HG03135 (cell line): ENCODE data around the gene AKIRIN2.
"Not testable (repeated sequence)": the region's sequence is repeated elsewhere in the genome, so short reads cannot be mapped to it uniquely, and the experiment has no call there.

Experiments
- ATAC-seq: cut with Tn5 transposase; IDR thresholded peaks from one replicate; pipeline ENCODE4 v1.9.1; 2021; ENCODE audit warnings: mild to moderate bottlenecking, moderate library complexity; ENCODE audit not compliant: unreplicated experiment

The AKIRIN2 gene

GRCh38 chr6:87718662-87719433 is 16.8 kb upstream of the AKIRIN2 start:
- no peak for ATAC-seq

GRCh38 chr6:87716928-87717614 is 15.0 kb upstream of the AKIRIN2 start:
- no peak for ATAC-seq

GRCh38 chr6:87714093-87714842 is 12.2 kb upstream of the AKIRIN2 start:
- no peak for ATAC-seq

- not testable (repeated sequence) for ATAC-seq
Measured at GRCh38 chr6:87712713-87713112, 10.7 kb upstream of the AKIRIN2 start.

DNA sequence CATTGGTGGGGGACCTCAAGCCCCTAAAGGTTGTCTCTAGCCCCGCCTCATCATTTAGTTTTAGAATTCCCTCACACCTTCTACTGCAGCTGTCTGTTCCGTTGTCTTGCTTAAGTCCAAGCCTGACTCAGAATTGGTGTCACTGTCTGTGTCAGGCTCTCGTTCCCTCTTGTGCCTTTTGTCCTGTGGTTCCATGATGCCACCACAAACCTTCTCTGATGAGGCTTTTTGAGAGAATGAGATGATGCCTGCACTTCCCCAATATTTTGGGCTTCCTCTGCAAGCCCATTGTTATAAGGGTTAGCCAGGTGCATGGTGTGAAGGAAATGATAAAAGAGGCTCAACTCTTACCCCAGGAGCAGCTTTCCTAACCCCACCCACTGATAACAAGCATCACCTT is 8.1 kb upstream of the AKIRIN2 start:
- ATAC-seq, result no peak

DNA sequence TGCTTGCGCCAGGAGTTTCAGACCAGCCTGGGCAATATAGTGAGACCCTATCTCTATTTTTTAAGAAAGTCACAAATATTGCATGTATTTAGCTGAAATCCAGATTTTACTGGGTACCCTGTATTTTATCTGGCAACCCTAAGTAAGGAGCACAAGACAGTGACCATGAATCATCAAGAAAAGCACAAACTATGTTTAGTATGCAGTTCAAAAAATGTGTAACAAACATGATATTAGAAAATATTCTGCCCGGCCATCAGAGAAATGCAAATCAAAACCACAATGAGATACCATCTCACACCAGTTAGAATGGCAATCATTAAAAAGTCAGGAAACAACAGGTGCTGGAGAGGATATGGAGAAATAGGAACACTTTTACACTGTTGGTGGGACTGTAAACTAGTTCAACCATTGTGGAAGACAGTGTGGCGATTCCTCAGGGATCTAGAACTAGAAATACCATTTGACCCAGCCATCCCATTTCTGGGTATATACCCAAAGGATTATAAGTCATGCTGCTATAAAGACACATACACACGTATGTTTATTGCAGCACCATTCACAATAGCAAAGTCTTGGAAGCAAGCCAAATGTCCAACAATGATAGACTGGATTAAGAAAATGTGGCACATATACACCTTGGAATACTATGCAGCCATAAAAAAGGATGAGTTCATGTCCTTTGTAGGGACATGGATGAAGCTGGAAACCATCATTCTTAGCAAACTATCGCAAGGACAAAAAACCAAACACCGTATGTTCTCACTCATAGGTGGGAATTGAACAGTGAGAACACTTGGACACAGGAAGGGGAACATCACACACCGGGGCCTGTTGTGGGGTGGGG is 6.8 kb upstream of the AKIRIN2 start:
- not testable (repeated sequence) for ATAC-seq

DNA sequence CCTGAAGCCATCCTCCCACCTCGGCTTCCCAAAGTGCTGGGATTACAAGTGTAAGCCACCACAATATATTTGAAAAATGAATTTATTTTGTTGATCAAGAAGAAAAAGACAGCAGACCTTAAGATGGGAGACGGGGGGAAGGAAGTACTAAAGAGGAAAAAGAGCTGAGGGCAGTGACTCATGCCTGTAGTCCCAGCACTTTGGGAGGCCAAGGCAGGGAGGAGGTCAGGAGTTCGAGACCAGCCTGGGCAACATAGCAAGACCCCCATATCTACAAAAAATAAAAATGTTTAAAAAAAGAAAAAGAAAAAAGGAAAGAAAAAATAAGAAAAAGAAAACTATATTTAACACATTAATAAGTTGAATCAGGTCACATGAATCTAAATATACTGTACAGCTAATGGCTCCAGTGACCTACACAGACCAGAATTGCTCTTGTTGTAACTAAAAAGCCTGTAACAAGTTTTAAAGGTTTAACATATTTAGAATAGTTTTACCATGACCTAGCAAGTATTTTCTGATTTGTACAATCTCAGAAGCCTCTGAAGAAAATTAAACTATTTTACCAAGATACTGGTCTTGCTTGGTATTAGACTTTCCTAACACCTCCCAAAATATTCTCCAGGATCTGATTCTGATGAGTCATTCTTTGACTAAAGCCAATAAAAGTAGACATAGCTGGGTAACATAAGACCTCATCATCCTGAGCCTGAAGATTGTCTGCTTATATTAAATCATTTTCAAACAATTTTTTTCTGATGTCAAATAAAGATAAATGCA is 4.3 kb upstream of the AKIRIN2 start:
- ATAC-seq, result no peak

GRCh38 chr6:87705070-87705691 is 3.1 kb upstream of the AKIRIN2 start:
- ATAC-seq, result peak; percentile 54

DNA sequence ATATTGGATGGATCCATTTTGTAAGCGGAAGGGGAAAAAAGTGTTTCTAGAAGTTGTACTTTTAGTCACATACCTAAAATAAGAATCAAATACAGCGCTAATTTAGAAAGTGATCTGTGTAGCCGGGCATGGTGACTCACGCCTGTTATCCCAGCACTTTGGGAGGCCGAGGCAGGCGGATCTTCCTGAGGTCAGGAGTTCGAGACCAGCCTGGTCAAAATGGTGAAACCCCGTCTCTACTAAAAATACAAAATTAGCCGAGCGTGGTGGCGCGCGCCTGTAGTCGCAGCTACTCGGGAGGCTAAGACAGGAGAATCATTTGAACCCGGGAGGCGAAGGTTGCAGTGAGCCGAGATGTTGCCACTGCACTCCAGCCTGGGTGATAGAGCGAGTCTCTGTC is 1.0 kb upstream of the AKIRIN2 start:
- not testable (repeated sequence) for ATAC-seq

- peak; percentile 7 for ATAC-seq
Measured at GRCh38 chr6:87702589-87702945, 534 bp upstream of the AKIRIN2 start.

GRCh38 chr6:87701344-87701675 is 723 bp downstream of the AKIRIN2 start:
- ATAC-seq, result peak; percentile 1

- ATAC-seq, result no peak
Measured at GRCh38 chr6:87700397-87701343, 1.4 kb downstream of the AKIRIN2 start.

DNA sequence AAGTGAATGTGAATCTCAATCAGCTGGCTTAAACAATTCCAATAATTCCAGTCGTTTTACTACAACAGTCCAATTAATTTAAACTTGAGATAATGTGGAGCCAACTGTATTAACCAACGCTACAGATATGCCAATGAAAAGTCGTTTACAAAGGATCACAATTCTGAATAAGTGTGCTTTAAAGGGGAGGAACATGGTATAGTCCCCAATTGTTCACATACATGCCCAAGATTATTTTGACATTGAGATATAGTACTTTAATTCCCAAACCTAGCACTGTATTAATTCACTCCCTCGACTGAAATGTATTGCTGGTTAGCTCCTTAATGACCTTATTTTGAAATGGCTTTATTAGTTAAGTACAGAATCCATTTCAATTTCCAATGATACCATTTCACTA is 2.5 kb downstream of the AKIRIN2 start:
- ATAC-seq, result no peak

- no peak for ATAC-seq
Measured at GRCh38 chr6:87698547-87699006, 3.5 kb downstream of the AKIRIN2 start.

DNA sequence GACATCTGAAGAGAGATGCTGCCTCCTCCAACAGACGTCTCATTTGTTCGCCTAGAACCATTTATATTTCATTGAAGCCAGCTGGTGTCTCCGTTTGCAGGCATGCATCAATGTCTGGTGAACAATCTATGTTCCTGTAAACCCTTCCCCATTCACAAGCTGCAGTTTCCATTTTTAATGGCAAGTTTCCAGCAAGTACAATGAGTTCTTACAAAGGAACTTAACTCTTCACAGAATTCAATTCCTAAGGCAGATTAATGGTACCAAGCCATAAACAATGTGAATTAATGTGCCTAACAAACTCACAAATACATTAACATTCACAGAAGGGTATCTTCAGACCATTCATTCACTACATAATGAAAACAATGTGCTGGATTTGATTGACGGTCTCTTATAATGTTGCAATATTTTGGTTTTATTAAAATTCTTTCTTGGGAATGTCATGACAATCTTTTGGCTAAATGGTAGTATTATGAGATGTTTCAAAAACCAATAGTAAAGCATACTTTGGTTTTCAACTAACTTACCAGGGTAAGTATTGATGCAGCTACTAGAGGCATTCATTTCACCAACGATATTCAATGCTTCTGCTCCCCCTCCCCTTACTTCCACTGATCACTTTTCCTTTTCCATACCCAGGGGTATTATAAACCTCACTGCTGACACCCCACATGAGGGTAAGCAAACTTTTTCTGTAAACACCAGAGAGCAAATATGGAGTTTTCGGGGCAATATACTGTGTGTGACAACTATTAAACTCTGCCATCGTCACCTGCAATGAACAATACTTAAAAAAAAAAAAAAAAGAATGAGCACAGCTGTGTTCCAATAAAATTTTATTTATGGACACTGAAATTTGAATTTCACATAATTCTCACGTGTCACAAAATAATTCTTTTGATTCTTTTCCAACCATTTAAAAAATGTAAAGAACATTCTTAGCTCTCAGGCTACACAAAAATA is 4.2 kb downstream of the AKIRIN2 start:
- no peak for ATAC-seq

GRCh38 chr6:87696817-87697216 is 5.2 kb downstream of the AKIRIN2 start:
- ATAC-seq, result not testable (repeated sequence)

- ATAC-seq, result no peak
Measured at GRCh38 chr6:87692086-87692485, 9.9 kb downstream of the AKIRIN2 start.
